Activated CD4-positive, alpha-beta T cell treated with anti-CD3 and anti-CD28 coated beads for 4 hours (primary cell): ENCODE data around the gene COPG1.
A peak's percentile ranks its signal among the peaks of the same experiment; 100 is the strongest.
"Not testable (repeated sequence)": the region's sequence is repeated elsewhere in the genome, so short reads cannot be mapped to it uniquely, and the experiment has no call there.

Source experiments
- DNase-seq, 2 donors: peaks; one replicate each; pipeline ENCODE4 v3.0.0-alpha.2; 2020

Gene COPG1

DNA sequence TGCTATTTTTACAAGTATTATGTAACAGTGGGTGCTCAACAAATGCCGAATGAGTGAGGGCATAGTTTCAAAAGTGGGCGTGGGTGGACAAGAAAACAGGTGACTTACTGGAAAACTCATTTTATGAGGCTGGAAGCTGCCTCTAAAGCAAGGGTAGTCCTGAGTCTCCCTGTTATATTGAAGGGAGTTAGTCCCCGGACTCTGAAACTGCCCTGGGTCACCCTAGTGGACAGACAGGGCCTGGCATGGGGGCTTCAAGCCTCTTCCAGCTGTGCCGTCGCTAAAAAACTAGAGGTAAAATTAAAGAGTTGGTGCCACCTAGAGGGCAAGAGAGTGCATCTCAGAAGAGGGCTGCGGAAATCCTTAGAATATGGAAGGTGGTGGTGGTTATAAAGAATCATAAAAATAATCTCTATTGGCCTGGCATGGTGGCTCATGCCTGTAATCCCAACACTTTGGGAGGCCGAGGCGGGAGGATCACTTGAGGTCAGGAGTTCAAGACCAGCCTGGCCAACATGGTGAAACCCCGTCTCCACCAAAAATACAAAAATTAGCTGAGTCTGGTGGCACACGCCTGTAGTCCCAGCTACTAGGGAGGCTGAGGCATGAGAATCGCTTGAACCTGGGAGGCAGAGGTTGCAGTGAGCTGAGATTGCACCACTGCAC is 3.6 kb upstream of the COPG1 start:
- peak; percentile 65 to 70 for DNase-seq

DNA sequence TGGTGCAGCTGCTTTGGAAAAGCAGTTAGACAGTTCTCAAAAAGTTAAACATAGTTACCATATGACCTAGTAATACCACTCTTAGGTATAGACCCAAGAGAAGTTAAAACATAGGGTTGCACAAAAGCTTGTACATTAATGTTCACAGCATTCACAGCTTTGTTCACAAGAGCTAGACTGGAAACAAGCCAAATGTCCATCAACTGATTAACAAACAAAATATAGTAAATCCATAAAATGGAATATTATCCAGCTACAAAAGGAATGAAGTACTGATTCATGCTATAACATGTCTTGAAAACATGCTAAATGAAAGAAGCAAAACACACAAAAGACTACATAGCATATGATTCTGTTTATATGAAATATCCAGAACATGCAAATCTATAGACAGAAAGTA is 2.8 kb upstream of the COPG1 start:
- DNase-seq = no peak

DNA sequence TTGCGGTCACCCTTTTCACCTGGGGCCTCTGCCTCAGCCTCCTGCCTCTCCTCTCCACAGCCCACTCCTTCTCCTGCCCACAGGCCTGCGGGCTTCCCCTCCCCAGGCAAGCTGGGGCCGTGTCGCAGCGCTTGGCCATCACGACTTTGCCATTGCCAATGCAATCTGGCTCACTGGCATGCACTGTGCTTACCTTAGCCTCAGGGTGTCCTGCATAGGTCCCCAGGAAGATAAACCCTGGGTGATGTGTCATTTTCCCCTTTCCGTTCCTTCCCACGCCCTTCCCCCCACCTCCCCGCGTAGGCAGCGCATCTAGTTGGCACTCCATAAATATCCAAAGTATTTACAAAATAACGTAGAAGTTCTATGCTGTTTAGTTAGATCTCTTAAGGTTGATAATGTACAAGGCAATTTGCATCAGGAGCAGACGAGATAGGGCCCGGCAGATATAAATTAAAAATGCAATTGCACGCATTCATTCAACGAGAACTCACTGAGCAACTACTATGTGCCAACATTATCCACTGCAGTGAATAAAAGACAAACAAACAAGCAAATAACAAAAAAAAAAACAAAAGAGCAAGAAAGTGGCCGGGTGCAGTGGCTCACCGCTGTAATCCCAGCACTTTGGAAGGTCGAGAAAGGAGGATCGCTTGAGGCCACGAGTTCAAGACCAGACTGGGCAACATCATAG is 973 bp upstream of the COPG1 start:
- no peak for DNase-seq

DNA sequence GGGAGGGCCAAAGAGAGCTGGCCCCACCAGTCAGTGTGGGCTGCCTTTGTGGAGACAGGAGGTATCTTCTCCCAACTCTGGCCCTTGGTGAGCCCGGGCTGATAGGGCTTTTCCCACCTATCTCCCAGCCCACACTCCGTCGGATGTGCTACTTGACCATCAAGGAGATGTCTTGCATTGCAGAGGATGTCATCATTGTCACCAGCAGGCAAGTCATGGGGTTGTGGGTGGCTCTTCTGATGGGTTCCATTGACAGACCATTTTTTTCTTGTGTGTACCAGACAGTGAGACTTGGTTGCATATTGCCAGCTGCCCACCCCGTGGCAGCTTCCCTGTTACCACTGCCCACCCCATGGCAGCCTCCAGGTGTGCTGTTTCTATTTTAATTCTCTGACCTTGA is 3.3 kb downstream of the COPG1 start:
- DNase-seq = no peak

DNA sequence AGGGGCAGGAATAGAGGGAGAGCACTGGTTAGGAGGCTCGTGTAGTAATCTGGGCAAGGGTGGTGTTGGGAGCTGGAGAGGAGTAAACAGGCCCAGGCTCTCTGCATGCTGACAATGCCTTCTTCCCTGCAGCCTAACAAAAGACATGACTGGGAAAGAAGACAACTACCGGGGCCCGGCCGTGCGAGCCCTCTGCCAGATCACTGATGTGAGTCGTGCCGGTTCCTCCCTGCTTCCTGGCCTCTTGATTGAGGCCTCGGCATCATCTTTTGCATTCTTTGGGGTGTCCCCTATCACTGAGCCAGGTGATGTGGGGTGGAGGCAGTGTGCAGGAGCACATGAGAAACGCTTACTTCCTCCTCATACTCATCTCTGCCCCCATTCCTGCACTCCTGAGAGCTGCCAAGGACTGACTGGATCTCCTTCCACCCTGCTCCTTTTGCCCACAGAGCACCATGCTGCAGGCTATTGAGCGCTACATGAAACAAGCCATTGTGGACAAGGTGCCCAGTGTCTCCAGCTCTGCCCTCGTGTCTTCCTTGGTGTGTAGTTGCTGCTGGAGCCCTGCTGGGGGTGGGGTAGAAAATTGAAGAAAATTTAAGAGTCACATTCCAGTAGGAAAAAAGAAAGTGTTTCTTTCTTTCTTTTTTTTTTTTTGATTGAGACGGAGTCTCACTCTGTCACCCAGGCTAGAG is 5.3 kb downstream of the COPG1 start:
- DNase-seq = no peak

DNA sequence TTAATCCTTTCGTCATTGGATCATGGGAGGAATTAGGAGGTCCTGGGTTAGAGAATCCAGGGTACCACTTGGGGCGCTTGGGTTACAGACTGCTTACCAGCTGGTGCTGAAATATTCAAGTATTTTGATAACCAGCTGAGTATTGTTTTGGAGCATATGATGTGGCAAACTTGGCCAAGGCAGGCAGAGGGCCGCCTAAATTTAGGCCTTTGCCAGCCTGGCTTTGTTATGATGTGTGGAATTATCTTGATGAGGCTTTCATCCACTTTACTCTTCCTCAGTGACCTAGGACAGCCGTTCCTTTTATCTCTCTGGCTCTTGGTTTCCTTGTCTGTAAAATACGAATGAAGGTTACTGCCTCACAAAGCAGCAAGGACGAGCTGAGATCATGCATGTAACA is 6.9 kb downstream of the COPG1 start:
- DNase-seq = no peak

DNA sequence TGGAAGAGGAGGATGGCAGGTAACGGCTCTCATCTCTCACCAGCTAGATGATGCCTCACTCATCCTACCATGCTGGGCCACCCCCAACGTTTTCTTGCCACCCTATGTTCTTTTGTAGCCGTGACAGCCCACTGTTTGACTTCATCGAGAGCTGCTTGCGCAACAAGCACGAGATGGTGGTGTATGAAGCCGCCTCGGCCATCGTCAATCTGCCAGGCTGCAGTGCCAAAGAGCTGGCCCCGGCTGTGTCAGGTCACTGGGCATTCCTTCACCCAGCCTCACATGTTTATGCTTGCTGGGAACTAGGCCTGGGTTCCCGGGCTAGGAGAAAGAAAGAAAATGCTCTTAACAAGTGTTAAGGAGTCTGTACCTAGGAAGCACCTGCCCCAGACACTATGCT is 8.2 kb downstream of the COPG1 start:
- no peak for DNase-seq

DNA sequence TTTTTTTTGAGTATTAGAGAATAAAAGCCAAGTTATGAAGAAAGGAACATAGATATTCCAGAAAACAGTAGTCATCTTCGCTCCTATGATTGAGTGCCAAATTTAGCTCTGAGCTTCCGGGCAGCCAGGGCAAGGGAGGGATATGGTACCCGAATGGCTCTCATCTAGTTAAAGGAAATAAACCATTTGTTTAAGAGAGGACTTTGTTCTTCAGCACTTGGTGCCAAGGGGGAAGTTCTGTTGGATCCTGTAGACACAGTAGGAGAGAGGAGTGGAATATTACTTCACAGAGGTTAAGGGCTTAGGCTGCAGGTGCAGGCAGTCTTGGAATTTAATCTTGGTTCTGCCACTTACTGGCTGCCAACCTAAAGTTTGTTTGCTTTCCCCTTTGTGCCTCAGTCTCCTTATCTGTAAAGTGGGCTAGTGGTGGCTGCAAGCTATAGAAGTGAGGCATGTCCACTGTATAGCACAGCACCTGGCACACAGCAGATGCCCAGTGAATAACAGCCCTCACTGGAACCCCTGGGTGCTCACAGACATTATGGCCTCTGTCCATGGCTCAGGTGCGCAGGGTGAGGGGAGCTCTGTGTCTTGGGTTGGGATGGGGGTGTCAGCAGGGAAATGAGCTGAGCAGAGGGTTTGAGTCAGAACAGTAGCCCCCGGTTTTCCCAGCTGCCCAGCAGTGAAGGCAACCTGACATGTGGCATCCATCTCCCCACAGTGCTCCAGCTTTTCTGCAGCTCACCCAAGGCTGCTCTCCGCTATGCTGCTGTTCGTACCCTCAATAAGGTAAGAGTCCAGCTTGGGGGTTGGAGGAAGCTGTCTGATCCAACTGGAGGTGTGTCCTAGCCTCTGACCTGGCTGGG is 10.4 kb downstream of the COPG1 start:
- no peak for DNase-seq

DNA sequence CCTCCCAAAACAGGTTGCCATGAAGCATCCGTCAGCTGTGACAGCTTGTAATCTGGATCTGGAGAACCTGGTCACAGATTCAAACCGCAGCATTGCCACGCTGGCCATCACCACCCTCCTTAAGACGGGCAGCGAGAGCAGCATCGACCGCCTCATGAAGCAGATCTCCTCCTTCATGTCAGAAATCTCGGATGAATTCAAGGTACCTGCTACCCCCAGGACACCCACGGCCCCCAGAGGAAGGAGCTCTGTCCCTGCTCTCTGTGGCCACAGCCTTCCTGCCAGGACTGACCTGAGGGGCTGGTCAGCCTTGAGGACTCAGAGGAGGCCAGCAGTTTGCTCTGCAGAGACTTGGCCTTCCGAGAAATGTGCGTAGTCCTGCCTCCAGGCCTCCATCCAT is 11.2 kb downstream of the COPG1 start:
- no peak for DNase-seq

DNA sequence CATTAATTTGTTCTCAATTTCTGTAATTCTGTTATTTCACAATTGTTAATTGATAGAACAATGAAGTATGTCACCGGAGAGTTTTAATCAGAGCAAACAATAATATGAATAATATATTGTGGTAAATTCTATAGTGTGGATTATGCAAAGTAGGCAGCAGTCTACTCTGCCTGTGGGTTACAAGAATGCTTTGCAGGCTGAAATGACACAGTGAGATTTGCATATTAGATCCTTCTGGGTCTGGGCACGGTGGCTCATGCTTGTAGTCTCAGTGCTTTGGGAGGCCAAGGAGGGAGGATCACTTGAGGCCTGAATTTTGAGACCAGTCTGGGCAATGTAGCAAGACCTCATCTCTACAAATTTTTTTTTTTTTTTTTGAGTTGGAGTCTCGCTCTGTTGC is 12.5 kb downstream of the COPG1 start:
- no peak for DNase-seq

DNA sequence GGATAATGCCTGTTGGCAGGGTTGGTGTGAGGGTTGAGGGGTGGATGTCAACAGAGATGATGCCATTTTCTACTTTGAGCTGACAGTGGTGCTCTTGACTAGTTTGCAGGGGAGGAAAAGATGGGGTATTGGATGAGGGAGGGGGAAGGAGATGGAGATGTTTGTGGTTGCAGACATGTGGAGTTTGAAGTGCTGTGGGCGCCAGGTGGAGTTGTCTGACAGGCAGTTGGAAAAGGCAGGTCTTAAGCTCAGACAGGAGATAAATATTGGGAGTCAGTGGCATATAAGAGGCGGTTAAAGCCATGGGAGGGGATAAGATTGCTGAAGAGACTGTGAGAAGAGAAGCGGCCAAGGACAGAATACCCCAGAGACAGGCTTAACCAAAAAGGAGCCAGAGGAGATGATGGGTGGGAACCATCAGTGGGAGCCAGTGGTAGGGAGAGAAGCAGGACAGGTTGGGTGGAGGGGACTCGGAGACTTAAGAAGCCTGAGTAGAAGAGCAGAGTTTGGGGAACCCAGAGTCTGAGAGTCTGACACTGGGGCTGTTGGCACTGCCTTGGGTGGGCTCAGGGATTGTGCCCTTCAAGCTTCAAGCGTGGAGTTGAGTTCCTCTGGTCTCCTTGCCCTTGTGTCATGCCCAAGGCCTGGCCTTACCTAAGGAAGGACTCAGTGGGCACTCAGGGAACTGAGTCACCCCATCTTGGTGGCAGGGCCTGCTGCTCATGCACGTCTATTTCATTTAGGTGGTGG is 13.9 kb downstream of the COPG1 start:
- DNase-seq = no peak

DNA sequence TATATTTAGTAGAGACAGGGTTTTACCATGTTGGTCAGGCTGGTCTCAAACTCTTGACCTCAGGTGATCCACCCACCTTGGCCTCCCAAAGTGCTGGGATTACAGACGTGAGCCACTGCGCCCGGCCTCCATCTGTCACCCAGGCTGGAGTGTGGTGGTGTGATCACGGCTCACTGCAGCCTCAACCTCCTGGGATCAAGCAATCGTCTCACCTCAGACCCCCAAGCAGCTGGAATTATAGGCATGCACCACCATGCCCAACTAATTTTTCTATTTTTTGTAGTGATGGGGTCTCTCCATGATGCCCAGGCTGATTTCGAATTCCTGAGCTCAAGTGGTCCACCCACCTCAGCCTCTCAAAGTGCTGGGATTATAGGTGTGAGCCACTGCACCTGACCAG is 15.6 kb downstream of the COPG1 start:
- not testable (repeated sequence) for DNase-seq

DNA sequence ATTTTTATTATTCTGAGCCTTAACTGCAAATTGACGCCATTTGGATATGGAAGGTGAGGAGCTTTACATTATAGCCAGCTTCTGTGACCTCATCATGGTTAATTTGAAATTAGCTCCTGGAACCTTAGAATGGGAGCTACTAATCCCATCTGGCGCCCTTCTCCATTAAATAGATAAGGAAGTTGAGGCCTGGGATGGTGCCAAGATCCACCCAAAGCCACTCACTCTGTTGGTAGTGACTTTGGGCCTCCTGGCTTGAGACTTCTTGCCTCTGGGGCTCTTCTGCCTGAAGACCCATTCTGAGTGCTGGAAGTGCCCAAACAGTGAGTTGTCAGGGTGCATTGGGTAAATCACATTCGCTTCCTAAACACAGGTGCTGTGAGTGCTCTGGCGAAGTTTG is 17.2 kb downstream of the COPG1 start:
- DNase-seq = no peak

DNA sequence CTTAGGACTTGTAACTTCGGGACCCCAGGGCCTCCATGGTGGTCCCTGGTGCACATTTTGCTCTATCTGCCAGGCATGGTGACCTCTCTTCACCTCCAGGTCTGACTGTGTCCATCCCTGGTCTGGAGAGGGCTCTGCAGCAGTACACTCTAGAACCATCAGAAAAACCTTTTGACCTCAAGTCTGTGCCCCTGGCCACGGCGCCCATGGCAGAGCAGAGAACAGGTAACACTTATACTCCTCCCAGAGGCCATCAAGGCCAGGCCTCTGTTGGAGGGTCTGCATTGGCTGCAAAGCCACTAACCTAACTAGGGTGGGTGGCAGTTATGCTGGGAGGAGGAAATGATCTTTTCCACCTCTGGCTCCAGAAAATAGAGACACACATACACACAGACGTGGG is 19.0 kb downstream of the COPG1 start:
- no peak for DNase-seq

DNA sequence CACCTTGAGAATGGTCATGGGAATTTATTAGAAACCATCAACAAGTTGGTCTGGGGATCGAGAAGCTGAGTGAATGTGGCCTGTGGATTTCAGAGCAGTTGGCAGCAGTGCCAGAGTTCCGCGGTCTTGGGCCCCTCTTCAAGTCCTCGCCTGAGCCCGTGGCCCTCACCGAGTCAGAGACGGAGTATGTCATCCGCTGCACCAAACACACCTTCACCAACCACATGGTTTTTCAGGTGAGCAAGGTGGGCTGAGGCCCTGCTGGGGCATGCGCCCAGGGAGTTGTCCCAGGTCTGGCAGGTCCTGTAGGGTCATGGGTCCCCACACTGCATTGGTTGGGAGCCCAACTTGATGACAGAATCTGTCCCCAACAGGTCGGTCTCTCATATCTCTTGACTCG is 22.3 kb downstream of the COPG1 start:
- DNase-seq = no peak

DNA sequence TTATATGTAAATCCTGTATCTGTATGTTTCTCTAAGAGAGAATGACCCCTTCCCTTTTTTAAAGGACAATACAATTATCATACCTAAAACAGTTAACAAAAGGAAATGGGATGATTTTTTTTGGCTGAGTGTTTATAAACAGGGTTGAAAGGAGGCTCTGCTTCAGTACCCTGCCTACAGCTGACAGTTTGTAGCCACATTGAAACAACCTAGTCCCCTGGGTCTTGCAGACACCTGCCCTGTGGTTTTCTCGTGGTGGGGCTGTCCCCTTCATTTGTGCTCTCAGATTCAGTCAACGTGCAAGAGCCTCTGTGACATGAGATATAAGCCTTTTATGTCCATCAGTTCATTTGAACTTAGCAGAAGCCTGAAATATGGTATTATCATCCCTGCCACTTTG is 27.0 kb downstream of the COPG1 start:
- DNase-seq = no peak

DNA sequence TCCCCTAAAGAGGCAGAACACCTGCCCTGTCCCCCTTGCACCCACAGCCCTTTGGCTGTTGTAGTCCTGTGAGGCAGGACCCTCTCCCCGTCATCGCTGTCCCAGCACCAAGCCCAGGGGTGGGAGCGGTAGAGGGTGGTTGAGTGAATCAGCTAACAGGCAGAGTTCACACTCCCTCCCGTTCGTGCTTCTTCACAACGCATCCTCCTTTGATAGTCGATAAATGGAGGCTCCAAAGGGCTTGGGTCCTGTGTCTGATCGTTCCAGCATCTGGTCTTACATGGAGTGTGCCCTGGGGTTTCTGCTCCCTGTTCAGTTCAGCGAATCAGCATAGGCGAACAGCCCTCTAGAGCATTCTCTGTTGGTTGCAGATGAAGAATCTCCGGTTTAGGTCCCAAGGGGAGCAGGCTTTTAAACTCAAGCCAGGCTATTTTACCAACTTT is 28.4 kb downstream of the COPG1 start:
- no peak for DNase-seq

DNA sequence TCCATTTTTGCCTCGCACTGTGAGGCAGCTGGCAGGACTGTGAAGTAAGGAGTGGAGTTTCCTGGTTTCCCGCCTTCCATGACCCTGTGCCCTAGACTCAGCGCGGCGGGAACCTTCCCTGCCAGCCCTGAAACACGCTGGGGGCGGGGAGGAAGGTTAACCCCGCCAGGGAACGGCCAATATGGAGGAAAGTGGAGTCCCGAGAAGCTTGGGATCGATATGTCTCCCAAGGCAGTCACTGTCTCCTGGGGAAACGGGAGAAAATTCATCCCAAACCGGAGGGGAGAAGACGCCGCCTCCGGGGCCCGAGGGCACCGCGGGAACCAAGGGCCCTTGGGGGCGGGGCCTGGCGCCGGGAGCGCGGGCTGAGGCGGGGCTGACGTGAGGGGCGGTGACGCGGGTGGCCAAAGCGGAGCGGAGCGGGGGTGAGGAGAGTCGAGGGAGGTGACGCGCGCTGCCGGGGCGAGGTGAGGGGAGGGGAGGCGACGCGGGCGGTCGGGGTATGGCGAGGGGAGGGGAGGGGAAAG is 29.1 kb downstream of the COPG1 start, which contains the start of gene HMCES:
Gene HMCES, plus strand, starts transcription at position 432 of the 527 bp plus-strand sequence. CDS start 863 bp downstream, outside the sequence.
- DNase-seq = peak; percentile 95 to 96

DNA sequence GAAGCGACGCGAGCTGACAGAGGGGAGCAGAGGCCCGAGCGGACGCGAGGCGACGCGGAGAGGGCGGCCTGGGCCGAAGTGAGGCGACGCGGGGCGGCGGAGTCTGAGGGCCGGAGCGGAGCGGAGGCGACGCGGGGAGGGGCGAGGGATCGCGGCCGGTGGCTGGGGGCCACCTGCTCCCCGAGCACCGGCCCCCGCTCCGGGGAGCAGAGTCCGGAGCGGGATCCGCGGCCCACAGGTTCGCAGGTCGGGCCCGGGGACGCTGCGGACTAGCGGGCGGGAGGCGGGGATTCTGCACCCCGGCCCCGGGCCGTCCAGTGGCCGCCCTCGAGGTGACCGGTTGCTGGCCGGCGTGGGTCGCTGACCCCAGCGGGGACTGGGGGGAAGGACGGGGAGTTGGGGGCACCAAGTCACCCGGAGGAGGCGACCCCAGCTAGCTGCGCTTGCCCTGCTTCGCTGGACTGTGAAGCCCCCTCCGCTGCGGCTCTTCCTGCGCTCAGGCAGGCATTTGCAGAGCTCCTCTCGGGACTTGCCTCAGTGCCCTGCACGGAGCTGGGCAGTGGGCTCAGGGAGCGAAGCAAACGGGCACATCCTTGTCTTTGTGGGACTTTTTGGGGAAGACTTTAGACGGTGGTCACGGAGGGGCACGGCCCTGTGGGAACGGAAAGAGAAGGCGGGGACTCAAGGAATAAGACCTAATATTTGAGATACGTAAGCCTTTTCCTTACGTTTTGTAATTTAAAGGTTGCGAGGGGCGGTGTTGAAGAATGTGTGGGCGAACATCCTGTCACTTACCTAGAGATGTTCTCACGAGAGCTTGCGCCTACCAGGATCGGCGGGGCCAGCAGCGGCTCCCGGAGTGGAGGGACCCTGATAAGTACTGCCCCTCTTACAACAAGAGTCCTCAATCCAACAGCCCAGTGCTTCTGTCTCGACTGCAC is 29.8 kb downstream of the COPG1 start:
- DNase-seq = peak; percentile 48 to 60

DNA sequence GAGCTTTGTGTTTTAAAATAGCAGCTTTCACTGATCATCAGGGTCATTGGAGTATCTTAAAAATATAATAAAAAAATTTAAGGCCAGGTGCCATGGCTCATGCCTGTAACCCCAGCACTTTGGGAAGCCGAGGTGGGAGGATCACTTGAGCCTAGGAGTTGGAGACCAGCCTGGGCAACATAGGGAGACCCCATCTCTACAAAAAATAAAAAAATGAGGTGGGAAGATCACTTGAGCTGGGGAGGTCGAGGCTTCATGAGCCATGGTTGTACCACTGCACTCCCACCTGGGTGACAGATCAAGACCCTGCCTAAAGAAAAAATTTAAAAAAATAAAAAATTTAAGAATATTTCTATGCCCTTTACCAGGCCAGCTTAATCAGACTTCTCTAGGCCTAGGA is 30.8 kb downstream of the COPG1 start:
- DNase-seq = no peak

DNA sequence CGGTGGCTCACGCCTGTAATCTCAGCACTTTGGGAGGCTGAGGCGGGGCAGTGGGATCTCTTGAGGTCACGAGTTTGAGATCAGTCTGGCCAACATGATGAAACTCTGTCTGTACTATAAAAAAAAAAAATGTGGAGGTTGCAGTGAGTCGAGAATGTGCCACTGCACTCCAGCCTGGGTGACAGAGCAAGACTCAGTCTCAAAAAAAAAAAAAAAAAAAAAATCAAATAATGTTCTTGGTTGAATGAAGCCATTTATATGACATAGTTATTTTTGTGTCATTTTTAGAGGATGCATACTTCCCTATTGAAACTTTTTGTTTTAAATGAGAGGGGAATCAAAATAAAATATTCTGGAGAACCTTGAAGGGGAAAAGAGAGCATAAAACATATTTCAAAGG is 32.3 kb downstream of the COPG1 start:
- DNase-seq = no peak
